ENCODE results near the gene HGFAC. TPM values are rescaled to one million over a fixed set of nuclear protein-coding genes. Genes with fewer than 3 reads are reported as not detected.

The HGFAC gene
- polyA plus RNA-seq, 1 donor = 1.3 TPM

- no peaks in the 10 kb centered on the region for H3K27me3 ChIP-seq (ENCODE audit: control insufficient read depth, insufficient read depth, low read length)
- WGBS (ENCODE audit: insufficient coverage, low lambda C conversion rate) = no CpG with 5 or more reads among the region's 22 CpGs
Observed at GRCh38 chr4:3436048-3436797, 5.5 kb upstream of the HGFAC start.

GRCh38 chr4:3436798-3437581 lies 4.8 kb upstream of the HGFAC start:
- DNase-seq = peak in 1 of 2 donors; percentile 13
- Histone ChIP-seq H3K9me3 (ENCODE audit: control insufficient read depth, low read depth, low read length) (no peaks in the 10 kb centered on the region), H3K4me3 (ENCODE audit: low read length) (no peak overlapping the region), H3K27ac (ENCODE audit: low read length) (no peak overlapping the region), H3K4me1 (ENCODE audit: control insufficient read depth, insufficient read depth, low read length) (no peaks in the 10 kb centered on the region), H3K27me3 (ENCODE audit: control insufficient read depth, insufficient read depth, low read length) (no peaks in the 10 kb centered on the region), H3K36me3 (ENCODE audit: control insufficient read depth, insufficient read depth, low read length) (no peaks in the 10 kb centered on the region)
- WGBS (ENCODE audit: insufficient coverage, low lambda C conversion rate) = no CpG with 5 or more reads among the region's 19 CpGs

More at GRCh38 chr4:3436048-3436797, 5.5 kb upstream of the HGFAC start:
- H3K4me1 ChIP-seq (ENCODE audit: control insufficient read depth, insufficient read depth, low read length) = no peaks in the 10 kb centered on the region
- no peaks in the 10 kb centered on the region for H3K36me3 ChIP-seq (ENCODE audit: control insufficient read depth, insufficient read depth, low read length)
- DNase-seq = no peak
- no peak overlapping the region for H3K27ac ChIP-seq (ENCODE audit: low read length)
- no peaks in the 10 kb centered on the region for H3K9me3 ChIP-seq (ENCODE audit: control insufficient read depth, low read depth, low read length)
- H3K4me3 ChIP-seq (ENCODE audit: low read length) = no peak overlapping the region

- DNase-seq = no peak
- no CpG with 5 or more reads among the region's 9 CpGs for WGBS (ENCODE audit: insufficient coverage, low lambda C conversion rate)
Observed at GRCh38 chr4:3437582-3437936, 4.2 kb upstream of the HGFAC start.

GRCh38 chr4:3437998-3438846 lies 3.5 kb upstream of the HGFAC start:
- no CpG with 5 or more reads among the region's 28 CpGs for WGBS (ENCODE audit: insufficient coverage, low lambda C conversion rate)
- H3K4me3 ChIP-seq (ENCODE audit: low read length) = no peak overlapping the region
- DNase-seq = no peak
- H3K4me1 ChIP-seq (ENCODE audit: control insufficient read depth, insufficient read depth, low read length) = no peaks in the 10 kb centered on the region
- no peaks in the 10 kb centered on the region for H3K27me3 ChIP-seq (ENCODE audit: control insufficient read depth, insufficient read depth, low read length)
- H3K27ac ChIP-seq (ENCODE audit: low read length) = no peak overlapping the region
- no peaks in the 10 kb centered on the region for H3K36me3 ChIP-seq (ENCODE audit: control insufficient read depth, insufficient read depth, low read length)
- no peaks in the 10 kb centered on the region for H3K9me3 ChIP-seq (ENCODE audit: control insufficient read depth, low read depth, low read length)

More at GRCh38 chr4:3437582-3437936, 4.2 kb upstream of the HGFAC start:
- Histone ChIP-seq H3K27me3 (ENCODE audit: control insufficient read depth, insufficient read depth, low read length) (no peaks in the 10 kb centered on the region), H3K36me3 (ENCODE audit: control insufficient read depth, insufficient read depth, low read length) (no peaks in the 10 kb centered on the region), H3K4me3 (ENCODE audit: low read length) (no peak overlapping the region), H3K9me3 (ENCODE audit: control insufficient read depth, low read depth, low read length) (no peaks in the 10 kb centered on the region), H3K27ac (ENCODE audit: low read length) (no peak overlapping the region), H3K4me1 (ENCODE audit: control insufficient read depth, insufficient read depth, low read length) (no peaks in the 10 kb centered on the region)

GRCh38 chr4:3438847-3439180 lies 3.0 kb upstream of the HGFAC start:
- no CpG with 5 or more reads among the region's 10 CpGs for WGBS (ENCODE audit: insufficient coverage, low lambda C conversion rate)

GRCh38 chr4:3439391-3439790 lies 2.4 kb upstream of the HGFAC start:
- Histone ChIP-seq H3K4me3 (ENCODE audit: low read length) (no peak overlapping the region), H3K27me3 (ENCODE audit: control insufficient read depth, insufficient read depth, low read length) (no peaks in the 10 kb centered on the region), H3K4me1 (ENCODE audit: control insufficient read depth, insufficient read depth, low read length) (no peaks in the 10 kb centered on the region), H3K27ac (ENCODE audit: low read length) (no peak overlapping the region), H3K36me3 (ENCODE audit: control insufficient read depth, insufficient read depth, low read length) (no peaks in the 10 kb centered on the region), H3K9me3 (ENCODE audit: control insufficient read depth, low read depth, low read length) (no peaks in the 10 kb centered on the region)
- WGBS (ENCODE audit: insufficient coverage, low lambda C conversion rate) = no CpG with 5 or more reads among the region's 16 CpGs
- DNase-seq = no peak

More at GRCh38 chr4:3438847-3439180, 3.0 kb upstream of the HGFAC start:
- DNase-seq = no peak
- H3K27me3 ChIP-seq (ENCODE audit: control insufficient read depth, insufficient read depth, low read length) = no peaks in the 10 kb centered on the region
- no peaks in the 10 kb centered on the region for H3K4me1 ChIP-seq (ENCODE audit: control insufficient read depth, insufficient read depth, low read length)
- no peaks in the 10 kb centered on the region for H3K36me3 ChIP-seq (ENCODE audit: control insufficient read depth, insufficient read depth, low read length)
- no peak overlapping the region for H3K27ac ChIP-seq (ENCODE audit: low read length)
- H3K4me3 ChIP-seq (ENCODE audit: low read length) = no peak overlapping the region
- H3K9me3 ChIP-seq (ENCODE audit: control insufficient read depth, low read depth, low read length) = no peaks in the 10 kb centered on the region

GRCh38 chr4:3440011-3440410 lies 1.8 kb upstream of the HGFAC start:
- Histone ChIP-seq H3K27ac (ENCODE audit: low read length) (no peak overlapping the region), H3K4me1 (ENCODE audit: control insufficient read depth, insufficient read depth, low read length) (no peaks in the 10 kb centered on the region), H3K36me3 (ENCODE audit: control insufficient read depth, insufficient read depth, low read length) (no peaks in the 10 kb centered on the region), H3K27me3 (ENCODE audit: control insufficient read depth, insufficient read depth, low read length) (no peaks in the 10 kb centered on the region), H3K4me3 (ENCODE audit: low read length) (no peak overlapping the region), H3K9me3 (ENCODE audit: control insufficient read depth, low read depth, low read length) (no peaks in the 10 kb centered on the region)
- no CpG with 5 or more reads among the region's 7 CpGs for WGBS (ENCODE audit: insufficient coverage, low lambda C conversion rate)
- no peak for DNase-seq

- no peaks in the 10 kb centered on the region for H3K4me1 ChIP-seq (ENCODE audit: control insufficient read depth, insufficient read depth, low read length)
- no peak overlapping the region for H3K4me3 ChIP-seq (ENCODE audit: low read length)
- H3K27me3 ChIP-seq (ENCODE audit: control insufficient read depth, insufficient read depth, low read length) = no peaks in the 10 kb centered on the region
- no peak overlapping the region for H3K27ac ChIP-seq (ENCODE audit: low read length)
- no CpG with 5 or more reads among the region's 15 CpGs for WGBS (ENCODE audit: insufficient coverage, low lambda C conversion rate)
- no peak for DNase-seq
- no peaks in the 10 kb centered on the region for H3K36me3 ChIP-seq (ENCODE audit: control insufficient read depth, insufficient read depth, low read length)
- no peaks in the 10 kb centered on the region for H3K9me3 ChIP-seq (ENCODE audit: control insufficient read depth, low read depth, low read length)
Observed at GRCh38 chr4:3440979-3441500, 728 bp upstream of the HGFAC start.

- Histone ChIP-seq H3K9me3 (ENCODE audit: control insufficient read depth, low read depth, low read length) (peaks cover 2% of the 10 kb centered on the region), H3K36me3 (ENCODE audit: control insufficient read depth, insufficient read depth, low read length) (no peaks in the 10 kb centered on the region), H3K27me3 (ENCODE audit: control insufficient read depth, insufficient read depth, low read length) (no peaks in the 10 kb centered on the region), H3K4me1 (ENCODE audit: control insufficient read depth, insufficient read depth, low read length) (no peaks in the 10 kb centered on the region), H3K4me3 (ENCODE audit: low read length) (no peak overlapping the region), H3K27ac (ENCODE audit: low read length) (no peak overlapping the region)
- WGBS (ENCODE audit: insufficient coverage, low lambda C conversion rate) = no CpG with 5 or more reads among the region's 14 CpGs
- no peak for DNase-seq
Observed at GRCh38 chr4:3442460-3442958, 741 bp downstream of the HGFAC start.

All from large intestine (tissue), 3 donors.